Kidney (tissue), 14 donors: Measurements from ENCODE around the gene NTHL1. TPM values are rescaled to one million over a fixed set of nuclear protein-coding genes. Genes with fewer than 3 reads are reported as not detected.

Experiments
- DNase-seq, 5 donors: peaks; one replicate each; pipeline ENCODE4 v3.0.0-alpha.2; 2013 to 2020
- FAIRE-seq: peaks from 2 replicates; lab custom pipeline; 2012; peaks lifted over from hg19 to GRCh38; lab: Jason Lieb, UNC
- H3K27ac ChIP-seq, 2 donors: one replicate each; pipeline ENCODE4 v1.7.0; 2013; ENCODE audit warnings: low read depth in 2 of 2, low read length in 2 of 2, inconsistent platforms in 1 of 2
- H3K27me3 ChIP-seq: one replicate; pipeline ENCODE4 v1.7.1; 2013; ENCODE audit warnings: low read length, inconsistent platforms; ENCODE audit not compliant: control insufficient read depth, insufficient read depth
- H3K36me3 ChIP-seq, 3 donors: one replicate each; pipeline versions ENCODE4 v1.7.0 to v1.7.1; 2013; ENCODE audit warnings: low read length in 3 of 3, control low read depth in 1 of 3, inconsistent platforms in 1 of 3; ENCODE audit not compliant: insufficient read depth in 3 of 3, control insufficient read depth in 2 of 3
- H3K4me1 ChIP-seq, 3 donors: one replicate each; pipeline versions ENCODE4 v1.7.0 to v1.7.1; 2013; ENCODE audit warnings: low read length in 3 of 3, inconsistent platforms in 1 of 3, low read depth in 1 of 3; ENCODE audit not compliant: control insufficient read depth in 2 of 3, insufficient read depth in 2 of 3
- H3K4me3 ChIP-seq, 3 donors: one replicate each; pipeline versions ENCODE4 v1.7.0 to v1.8.1; 2013; ENCODE audit warnings: low read length in 3 of 3, control low read depth in 1 of 3, inconsistent platforms in 1 of 3
- H3K9ac ChIP-seq, 3 donors: one replicate each; pipeline versions ENCODE4 v1.7.0 to v1.7.1; 2013; ENCODE audit warnings: low read length in 3 of 3, control low read depth in 1 of 3, inconsistent platforms in 1 of 3
- H3K9me3 ChIP-seq, 3 donors: one replicate each; pipeline versions ENCODE4 v1.7.0 to v1.7.1; 2013; ENCODE audit warnings: low read length in 3 of 3, control low read depth in 1 of 3, inconsistent platforms in 1 of 3; ENCODE audit not compliant: control insufficient read depth in 2 of 3, insufficient read depth in 1 of 3
- intact Hi-C: fragments of 100-400 bp; cut with DNase I; formaldehyde crosslinking; loops from one replicate; pipeline ENCODE4 v1.11.1; 2022
- polyA plus RNA-seq: library from polyadenylated mRNA; stranded (reverse); fragments of 350-450 nt; fragmentation: Illumina TruSeq; extraction: RNeasy Lipid Tissue Mini Kit (QIAGEN cat#74804); gene quantifications from one replicate; pipeline ENCODE4 v1.2.3, GENCODE V29; 2014; ENCODE audit warnings: low read depth, low replicate concordance; ENCODE audit not compliant: insufficient read depth
- total RNA-seq: library from RNA; stranded (reverse); fragmentation: NEBNext Ultra II Directional; extraction: Animal tissue kit (Norgen Biotek cat#: 25700); gene quantifications from one replicate; pipeline ENCODE4 v1.2.1, GENCODE V29; 2021
- TF ChIP-seq, protein P1 (sequence below): IDR thresholded peaks from 3 replicates; pipeline ENCODE4 v1.5.1; 2012; ENCODE audit warnings: mild to moderate bottlenecking, moderate library complexity, borderline replicate concordance; ENCODE audit not compliant: insufficient read depth; ENCODE audit errors: extremely low read depth
- donor health status: control.
- donor health status: control.
- donor health status: control.
- donor health status: control.
- donor health status: control.
- donor health status: DM: yes; HTN: yes; CAD: no.
- donor health status: Normal renal cell carcinoma (clear cell type).

NTHL1 gene
- total and polyA plus RNA-seq, 2 donors from 2014 or later, result 15.3 to 36.0 TPM

DNA sequence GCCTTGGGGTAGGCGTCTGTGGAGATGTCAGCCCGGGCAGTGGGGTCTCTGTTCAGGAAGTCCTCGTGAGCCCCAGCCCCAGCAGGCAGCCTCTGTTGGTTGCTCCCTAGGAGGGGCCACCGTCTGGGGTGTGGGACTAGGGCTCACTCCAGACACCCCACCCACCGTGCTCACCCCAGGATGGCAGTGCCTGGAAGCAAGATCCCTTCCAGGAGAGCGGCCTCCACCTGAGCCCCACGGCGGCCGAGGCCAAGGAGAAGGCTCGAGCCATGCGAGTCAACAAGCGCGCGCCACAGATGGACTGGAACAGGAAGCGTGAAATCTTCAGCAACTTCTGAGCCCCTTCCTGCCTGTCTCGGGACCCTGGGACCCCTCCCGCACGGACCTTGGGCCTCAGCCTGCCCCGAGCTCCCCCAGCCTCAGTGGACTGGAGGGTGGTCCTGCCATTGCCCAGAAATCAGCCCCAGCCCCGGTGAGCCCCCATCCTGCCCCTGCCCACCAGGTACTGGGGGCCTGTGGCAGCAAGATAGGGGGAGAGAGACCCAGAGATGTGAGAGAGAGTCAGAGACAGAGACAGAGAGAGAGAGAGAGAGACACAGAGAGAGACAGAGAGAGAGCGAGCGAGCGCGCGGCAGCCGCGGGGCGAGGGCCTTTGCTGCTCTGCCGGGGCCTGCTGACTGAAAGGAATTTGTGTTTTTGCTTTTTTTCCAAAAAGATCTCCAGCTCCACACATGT lies 9.8 kb downstream of the NTHL1 start:
- FAIRE-seq, result no peak
- H3K4me3 ChIP-seq, result no peak overlapping the region
- TF ChIP-seq, protein P1, sequence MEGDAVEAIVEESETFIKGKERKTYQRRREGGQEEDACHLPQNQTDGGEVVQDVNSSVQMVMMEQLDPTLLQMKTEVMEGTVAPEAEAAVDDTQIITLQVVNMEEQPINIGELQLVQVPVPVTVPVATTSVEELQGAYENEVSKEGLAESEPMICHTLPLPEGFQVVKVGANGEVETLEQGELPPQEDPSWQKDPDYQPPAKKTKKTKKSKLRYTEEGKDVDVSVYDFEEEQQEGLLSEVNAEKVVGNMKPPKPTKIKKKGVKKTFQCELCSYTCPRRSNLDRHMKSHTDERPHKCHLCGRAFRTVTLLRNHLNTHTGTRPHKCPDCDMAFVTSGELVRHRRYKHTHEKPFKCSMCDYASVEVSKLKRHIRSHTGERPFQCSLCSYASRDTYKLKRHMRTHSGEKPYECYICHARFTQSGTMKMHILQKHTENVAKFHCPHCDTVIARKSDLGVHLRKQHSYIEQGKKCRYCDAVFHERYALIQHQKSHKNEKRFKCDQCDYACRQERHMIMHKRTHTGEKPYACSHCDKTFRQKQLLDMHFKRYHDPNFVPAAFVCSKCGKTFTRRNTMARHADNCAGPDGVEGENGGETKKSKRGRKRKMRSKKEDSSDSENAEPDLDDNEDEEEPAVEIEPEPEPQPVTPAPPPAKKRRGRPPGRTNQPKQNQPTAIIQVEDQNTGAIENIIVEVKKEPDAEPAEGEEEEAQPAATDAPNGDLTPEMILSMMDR, result no peak
- H3K4me1 ChIP-seq, result peaks cover 0 to 48% (median 0%) of the 10 kb centered on the region in 3 donors
- peak overlapping the region; percentile 43 to 63 for H3K27ac ChIP-seq
- H3K9ac ChIP-seq, result no peak overlapping the region
- peak in 2 of 5 donors; percentile 54 to 77 for DNase-seq
- intact Hi-C loops, result no loop called here
- no peaks in the 10 kb centered on the region for H3K27me3 ChIP-seq
- no peaks in the 10 kb centered on the region for H3K9me3 ChIP-seq
- H3K36me3 ChIP-seq, result peaks cover 0 to 4% (median 0%) of the 10 kb centered on the region in 3 donors

DNA sequence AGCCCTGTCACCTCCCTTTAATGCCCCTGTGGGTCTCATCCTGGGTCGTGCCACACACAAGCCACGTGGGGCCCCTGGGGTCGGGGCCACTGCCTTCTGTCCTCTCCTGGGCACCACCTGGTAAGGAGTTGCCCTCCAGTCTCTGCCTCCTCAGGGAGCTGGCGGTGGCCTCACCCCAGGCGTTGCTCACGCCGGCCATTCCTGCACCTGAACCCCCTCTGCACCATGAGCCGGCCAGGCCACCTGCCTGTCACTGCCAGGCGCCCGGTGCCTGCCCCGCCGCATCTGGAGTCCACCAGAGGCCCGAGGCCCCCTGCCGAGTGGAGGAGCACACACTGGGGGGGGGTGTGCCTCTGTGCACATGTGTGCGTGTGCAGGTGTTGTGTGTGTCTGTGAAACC lies 10.5 kb downstream of the NTHL1 start:
- H3K4me1 ChIP-seq, result peaks cover 0 to 50% (median 0%) of the 10 kb centered on the region in 3 donors
- peak overlapping the region in 1 of 3 donors; percentile 9 for H3K4me3 ChIP-seq
- no peak overlapping the region for H3K9ac ChIP-seq
- H3K9me3 ChIP-seq, result no peaks in the 10 kb centered on the region
- intact Hi-C loops, result no loop called here
- DNase-seq (peak in 1 of 5 donors; percentile 48), FAIRE-seq (no peak)
- H3K36me3 ChIP-seq, result peaks cover 0 to 4% (median 0%) of the 10 kb centered on the region in 3 donors
- no peaks in the 10 kb centered on the region for H3K27me3 ChIP-seq
- H3K27ac ChIP-seq, result peak overlapping the region in 1 of 2 donors; percentile 63
- TF ChIP-seq, protein P1, result no peak

DNA sequence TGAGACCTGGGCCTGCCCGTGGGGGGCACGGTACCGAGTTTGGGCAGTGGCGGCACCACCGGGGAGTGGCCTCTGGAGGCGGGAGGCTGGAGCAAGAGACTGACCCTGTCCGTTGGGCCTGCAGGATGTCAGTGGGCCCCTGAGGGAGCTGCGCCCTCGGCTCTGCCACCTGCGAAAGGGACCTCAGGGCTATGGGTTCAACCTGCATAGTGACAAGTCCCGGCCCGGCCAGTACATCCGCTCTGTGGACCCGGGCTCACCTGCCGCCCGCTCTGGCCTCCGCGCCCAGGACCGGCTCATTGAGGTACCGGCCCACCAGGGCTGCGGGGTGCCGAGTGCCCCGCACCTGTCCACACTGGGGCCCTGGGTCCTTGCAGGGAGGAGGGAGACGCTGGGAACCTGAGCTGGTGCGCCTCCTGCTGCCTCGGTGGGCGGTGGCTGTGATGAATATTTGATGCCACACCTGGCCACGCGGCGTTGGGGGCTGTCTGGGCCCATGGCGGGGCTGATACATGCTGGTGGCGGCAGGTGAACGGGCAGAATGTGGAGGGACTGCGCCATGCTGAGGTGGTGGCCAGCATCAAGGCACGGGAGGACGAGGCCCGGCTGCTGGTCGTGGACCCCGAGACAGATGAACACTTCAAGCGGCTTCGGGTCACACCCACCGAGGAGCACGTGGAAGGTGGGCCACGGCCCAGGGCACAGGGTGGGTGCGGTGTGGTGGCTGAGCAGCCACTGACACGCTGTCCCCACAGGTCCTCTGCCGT lies 11.3 kb downstream of the NTHL1 start:
- DNase-seq, result peak in 2 of 5 donors; percentile 65 to 77

More for the DNA sequence above, 11.3 kb downstream of the NTHL1 start:
- FAIRE-seq, result no peak
- H3K36me3 ChIP-seq, result peaks cover 0 to 4% (median 0%) of the 10 kb centered on the region in 3 donors
- peak overlapping the region; percentile 74 to 75 for H3K27ac ChIP-seq
- TF ChIP-seq, protein P1, result no peak
- peak overlapping the region in 1 of 3 donors; percentile 9 for H3K4me3 ChIP-seq
- H3K27me3 ChIP-seq, result no peaks in the 10 kb centered on the region
- intact Hi-C loops, result no loop called here
- no peak overlapping the region for H3K9ac ChIP-seq
- peaks cover 0 to 50% (median 0%) of the 10 kb centered on the region in 3 donors for H3K4me1 ChIP-seq
- no peaks in the 10 kb centered on the region for H3K9me3 ChIP-seq
